GM21529 (cell line): ENCODE data around the gene LINC00305.

Source experiments
- ATAC-seq: cut with Tn5 transposase; IDR thresholded peaks from one replicate; pipeline ENCODE4 v1.9.1; 2021; ENCODE audit not compliant: unreplicated experiment

Gene LINC00305

DNA sequence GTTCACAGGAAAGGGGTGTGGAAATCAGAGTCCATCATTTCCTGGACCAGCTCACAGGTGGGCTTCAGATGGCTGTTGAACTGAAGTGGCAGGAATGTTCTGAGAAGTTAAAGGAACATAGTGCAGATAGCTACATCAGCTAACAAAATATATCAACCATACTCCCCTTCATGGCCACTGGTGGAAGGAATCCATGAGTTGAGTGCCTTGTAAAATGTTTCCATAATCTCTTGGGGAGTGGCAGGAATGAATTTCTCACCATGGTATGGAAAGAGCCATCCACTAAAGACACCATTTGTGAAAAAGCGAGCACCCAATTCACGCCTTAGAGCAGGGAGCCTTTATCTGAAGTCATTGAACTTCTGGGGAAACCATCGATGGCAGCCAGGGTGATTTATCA, at the start of gene LINC00305:
Gene LINC00305, minus strand, starts transcription at position 101 of the 400 bp plus-strand sequence.
- no peak for ATAC-seq

DNA sequence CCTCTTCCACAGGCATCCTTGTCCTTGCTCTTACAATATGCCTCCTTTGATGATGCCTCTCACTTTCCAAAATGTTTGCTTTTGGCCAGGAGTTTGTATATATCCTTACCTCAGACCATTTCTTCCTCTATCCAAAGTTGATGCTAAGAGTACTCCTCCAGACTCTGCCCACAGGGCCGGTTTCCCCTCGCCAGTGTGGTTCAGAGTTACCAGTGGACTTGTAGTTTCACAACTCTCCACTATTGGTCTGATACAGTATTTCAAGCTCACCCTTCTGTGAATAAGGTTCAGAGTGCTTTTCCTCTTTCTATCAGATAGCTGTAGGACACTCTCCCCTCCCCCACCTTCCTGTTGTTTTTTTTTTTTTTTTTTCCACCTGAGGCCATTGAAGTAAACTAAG, 42.2 kb upstream of the LINC00305 start:
- ATAC-seq = no peak

DNA sequence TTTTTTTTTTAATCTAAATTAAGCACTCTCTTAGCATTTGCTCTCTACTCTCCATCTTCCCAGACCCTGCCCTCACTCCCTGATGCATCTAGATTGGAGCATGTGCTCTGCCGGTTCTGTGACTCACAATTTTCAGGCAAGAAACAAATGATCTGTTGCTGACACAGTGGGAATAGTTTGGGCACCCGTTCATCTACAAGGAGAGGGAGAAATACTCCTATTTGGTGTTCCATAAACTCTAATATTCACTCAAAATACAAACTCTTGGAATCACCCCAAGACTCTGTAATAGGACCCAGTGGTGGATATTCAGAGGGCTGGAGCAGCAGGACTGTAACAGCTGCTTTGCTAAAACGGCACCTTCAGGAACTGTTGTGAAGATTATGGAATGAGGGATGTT, 37.1 kb upstream of the LINC00305 start:
- ATAC-seq = no peak

DNA sequence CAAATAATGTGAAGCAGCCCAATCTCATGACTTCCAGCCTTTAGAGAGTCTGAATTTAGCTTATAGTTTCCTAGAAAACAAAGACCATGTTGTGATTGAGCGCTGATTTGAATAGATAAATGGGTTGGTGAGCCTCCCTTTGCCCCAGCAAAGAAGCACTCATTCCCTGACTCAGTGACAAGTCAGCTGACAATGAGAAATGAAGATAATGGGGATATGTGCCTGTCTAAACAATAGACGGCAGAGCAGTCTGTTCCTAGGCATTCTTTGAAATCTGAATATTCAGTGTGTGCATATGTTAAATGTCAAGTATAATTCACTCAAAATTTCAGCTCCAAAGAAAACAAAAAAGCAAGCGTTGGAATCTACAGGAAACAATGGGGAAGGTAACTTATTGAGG, 34.8 kb upstream of the LINC00305 start:
- no peak for ATAC-seq

DNA sequence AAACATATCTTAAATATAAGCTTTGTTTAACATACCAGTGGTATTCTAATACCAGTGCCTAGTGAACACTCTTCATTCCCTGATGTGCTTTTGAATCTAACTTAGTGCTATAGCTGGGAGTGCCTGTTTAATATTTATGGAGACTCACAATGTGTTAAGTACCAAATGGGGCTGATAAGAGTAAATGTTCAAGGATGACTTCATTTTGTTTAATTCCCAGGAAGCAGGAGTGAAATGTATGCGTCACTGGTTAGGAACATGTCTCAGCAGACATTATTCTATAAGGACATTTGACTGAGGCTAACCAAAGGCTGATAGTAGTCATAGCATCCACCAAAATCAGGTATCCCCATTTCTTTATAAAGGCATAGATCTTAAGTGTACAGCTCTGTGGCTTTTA, 31.7 kb upstream of the LINC00305 start:
- no peak for ATAC-seq

DNA sequence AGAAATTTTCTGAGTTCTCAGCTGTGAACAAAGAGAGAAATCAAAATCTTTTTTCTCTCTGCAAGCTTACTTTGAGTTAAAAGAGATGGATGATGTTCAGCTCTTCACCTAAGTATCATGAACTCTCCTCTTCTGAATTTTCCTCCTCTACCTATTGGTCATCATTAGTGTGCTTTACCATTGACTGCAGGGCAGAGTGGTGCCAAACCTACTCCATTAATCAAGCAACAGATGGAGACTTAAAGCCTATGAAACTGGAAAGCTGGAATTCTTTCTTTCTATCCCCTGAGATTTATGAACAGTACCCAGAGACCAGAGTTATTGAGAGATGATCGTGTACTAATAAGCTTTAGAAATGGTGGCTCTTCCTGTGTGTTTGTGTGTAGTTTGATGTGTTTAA, 31.3 kb upstream of the LINC00305 start:
- ATAC-seq = no peak

DNA sequence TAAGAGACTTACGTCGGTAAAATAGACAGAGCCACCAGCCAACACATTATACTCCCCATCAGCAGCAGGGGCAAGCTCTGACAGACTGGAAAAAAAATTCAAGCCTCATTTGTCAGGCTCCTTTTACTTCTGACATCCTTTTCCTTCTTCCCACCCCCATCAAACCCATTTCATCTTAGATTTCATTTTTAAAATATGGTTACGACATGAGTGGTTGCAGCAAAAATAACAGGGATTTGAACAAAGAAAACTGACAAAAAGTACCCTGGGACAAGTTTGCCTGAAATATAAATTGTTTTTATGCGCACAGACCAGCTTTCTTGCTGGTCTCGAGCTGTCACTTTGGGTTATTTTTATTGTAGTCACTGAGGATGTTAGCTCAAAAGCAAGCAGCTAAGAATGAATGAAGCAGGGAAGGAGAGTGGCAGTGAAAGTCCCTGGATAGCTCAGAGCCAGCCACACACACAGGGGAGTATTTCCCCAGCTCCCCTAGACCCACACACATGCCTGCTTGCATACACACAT, 30.7 kb upstream of the LINC00305 start:
- ATAC-seq = no peak

DNA sequence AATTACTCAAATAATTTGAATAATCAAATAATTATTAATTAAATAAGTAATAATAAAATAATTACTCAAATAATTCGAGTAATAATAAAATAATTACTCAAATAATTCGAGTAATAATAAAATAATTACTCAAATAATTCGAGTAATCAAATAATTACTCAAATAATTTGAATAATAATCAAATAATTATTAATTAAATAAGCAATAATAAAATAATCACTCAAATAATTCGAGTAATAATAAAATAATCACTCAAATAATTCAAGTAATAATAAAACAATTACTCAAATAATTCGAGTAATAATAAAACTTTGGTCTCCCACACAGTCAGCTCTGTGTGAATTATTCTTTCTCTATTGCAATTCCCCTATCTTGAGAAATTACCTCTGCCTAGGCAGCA, 30.0 kb upstream of the LINC00305 start:
- ATAC-seq = no peak

DNA sequence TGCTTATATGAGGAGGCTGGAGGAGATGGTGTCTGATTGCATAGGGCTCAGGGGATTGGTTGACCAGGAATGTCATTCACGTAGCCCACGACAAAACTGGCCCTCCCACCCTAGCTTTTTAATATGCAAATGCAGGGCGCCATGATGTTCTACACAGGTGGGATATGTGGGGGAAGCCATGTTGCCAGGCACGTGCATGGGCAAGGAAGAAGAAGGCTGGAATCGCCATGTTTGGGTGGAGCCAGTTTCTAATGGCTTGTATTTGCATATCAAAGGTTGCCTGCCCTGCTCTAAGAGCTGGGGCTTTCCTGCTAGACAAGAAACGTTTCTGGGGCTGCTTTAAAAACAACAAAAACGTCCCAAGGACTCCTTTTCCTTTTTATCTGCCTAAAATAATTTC, 26.5 kb upstream of the LINC00305 start:
- no peak for ATAC-seq

DNA sequence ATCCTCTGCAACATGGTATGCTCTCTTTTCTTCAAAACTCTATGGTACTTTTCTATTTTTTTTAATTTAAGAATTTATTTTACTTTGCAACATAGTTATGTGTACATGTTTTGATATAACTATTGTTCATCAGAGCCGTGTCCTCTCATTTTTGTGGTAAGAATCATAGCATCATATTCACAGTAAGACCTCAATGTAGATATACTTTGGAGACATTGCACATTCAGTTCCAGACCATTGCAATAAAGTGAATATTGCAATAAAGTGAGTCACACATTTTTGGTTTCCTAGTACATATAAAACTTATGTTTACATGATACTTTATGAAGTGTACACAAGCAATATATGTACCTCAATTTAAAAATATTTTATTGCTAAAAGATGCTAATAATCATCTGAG, 22.7 kb upstream of the LINC00305 start:
- ATAC-seq = no peak

DNA sequence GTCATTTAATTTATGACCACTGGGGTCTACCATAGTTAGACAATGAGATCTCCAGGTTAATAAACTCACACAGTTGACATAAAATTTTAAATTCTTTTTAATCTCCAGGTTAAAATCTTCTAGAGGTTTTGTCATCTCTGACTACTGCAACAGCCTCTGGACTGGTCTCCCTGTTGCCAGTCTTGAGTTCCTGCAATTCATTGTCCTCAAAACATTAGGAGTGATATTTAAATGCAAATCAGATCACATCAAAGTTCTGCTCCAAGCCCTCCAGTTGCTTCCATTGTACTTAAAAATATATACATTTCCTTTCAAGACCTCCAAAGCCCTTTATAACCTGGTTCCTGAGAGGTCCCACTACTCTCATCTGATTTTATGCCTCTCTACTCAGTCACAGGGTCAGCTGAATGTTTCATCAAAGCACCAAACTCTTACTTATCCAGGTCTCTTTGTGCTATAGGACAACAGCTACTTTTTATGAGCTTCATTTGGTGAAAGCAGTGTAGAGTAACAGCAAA, 18.6 kb upstream of the LINC00305 start:
- no peak for ATAC-seq

DNA sequence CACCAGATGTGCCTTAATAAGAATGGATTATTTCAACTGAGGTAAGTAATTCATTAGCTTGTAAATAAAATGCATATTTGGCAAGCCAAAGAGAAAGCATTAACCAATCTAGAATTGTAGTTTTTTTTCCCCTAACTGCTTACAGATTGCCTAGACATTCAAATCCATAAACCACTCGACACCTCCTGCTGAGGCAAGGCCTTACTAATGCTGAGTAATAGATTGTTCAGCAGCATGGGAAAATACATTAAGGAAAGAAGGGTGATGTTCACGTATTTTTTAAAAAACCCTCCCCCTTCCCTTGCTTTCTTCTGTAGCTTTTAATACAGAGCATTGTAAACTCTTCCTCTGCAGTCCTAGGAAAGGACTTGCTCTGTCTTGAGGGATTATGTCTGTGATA, 17.0 kb upstream of the LINC00305 start:
- ATAC-seq = no peak

DNA sequence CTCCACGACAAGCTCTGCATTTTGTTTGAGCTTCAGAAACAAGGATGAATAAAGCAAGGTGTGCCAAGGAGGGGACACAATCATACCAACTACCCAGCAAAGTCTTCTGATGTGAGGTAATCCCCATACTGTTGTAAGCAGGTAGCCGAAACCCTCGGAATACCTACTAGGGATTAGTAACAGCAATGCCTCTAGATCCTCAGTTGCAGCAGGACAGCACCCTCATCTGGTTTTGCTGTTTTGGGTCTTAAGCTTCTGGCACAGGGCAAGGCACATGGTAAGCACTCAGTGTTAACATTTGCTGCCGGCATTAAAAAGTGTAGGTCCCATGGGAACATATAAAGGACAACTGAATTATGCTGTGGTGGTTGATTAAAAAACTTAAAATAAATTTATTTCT, 16.0 kb upstream of the LINC00305 start:
- ATAC-seq = no peak

DNA sequence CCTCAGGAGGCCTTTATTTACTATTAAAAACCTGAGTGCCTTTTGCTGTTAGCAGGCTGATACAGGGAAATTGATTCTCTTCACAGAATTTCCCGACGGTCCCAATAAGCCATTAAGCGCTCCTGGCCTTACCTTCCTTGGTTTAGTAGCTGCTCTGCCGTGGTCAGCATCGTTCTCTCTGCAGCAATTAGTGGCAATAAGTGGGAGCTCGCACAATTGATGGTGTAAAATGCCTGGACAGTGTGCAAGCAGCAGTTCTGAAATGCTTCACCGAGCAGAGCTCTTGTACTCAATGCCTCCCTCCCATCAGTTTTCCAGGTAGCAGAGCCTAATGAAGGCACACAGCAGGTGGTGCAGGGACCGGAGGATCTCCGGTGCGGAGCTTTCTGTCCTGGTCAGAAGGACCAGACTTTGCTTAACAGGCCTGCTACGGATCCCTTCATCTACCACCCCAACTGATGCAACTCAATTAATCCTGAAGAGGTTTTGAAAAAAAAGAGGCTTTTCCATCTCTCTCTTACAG, 1.1 kb upstream of the LINC00305 start:
- no peak for ATAC-seq

DNA sequence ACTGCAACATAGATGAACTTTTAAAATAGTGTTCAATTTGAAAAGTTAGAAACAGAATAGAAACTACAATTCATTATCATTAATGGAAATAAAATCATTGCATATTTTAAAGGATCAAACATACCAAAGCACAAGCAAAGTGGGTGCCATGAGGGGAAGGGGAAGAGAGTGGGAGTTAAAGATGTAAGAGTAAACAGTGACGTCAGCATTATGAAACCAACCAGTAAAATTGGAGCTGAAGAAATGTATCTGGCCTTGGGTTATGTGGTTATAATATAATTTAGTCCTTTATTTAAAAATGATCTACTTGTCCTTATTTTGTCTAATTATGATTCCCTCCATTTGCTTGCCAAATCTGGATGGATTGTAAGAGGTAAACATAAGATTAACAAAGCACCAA, 6.0 kb downstream of the LINC00305 start:
- ATAC-seq = no peak

DNA sequence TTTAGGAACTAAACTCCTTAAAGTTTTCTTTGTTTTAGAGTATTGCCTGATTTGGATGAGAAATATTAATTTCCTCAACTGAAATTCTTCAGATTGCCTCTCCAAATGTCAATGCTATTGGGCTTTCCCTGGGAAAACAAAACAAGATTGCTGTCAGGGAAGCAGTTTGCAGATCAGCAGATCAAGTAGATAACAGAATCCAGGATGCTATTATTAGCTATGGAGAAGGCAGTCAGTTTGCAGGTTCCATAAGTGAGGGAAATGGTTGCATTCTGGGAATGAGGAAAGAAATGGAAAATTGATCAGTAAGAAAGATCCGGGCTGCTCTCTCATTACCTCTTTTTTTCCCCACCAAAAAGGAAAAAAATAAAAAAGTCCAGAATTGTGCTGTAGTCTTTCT, 11.0 kb downstream of the LINC00305 start:
- ATAC-seq = no peak

DNA sequence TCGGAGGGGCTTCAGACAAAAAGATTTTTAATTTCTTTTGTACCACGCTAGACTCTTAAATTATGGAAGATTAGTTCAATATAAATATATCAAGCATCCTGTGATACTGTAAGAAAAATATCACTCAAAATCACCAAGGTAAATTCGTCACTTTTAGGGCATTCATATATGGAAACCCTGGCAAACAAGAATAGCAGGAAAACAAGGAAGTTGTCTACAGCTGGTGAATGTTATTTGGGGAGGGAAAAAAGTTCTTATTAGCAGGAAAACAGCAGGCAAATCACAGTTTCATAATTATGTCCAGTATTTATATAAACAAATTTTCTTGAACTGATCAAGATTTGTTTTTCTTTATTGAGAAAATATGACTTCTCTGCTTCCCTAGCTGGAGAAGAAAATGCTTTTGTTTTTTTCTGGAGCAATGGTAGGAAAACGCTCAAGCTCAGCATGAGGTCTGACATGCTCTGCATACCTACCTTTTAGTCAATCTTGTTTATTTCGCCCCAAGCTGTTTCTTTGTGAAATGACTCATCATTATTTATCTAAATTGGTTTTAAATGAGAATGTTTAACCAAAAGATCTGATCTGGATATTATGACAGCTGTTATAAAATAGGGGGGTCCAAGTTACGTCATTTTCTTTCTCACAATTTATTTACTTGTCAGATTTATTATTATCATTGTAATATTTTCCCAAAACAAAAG, 14.7 kb downstream of the LINC00305 start:
- ATAC-seq = no peak

DNA sequence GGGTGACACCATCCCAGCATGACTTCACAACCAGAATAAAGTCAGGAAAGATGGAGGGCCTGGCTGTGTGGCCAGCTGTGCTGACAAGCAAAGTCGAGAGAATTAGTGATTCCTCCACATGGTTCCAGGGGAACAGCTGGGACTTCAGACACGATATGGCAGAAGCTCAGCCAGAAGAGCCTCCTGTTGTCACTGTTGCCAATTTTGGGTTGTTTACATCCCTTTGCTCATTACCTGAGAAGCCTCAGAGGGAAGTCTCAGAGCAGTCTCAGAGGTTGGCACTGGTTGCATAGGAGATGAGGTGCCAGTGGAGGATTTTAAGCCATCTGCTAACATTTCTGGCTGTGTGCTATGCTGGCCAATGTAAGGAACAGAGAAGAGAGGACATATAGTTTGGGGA, 16.0 kb downstream of the LINC00305 start:
- ATAC-seq = no peak

DNA sequence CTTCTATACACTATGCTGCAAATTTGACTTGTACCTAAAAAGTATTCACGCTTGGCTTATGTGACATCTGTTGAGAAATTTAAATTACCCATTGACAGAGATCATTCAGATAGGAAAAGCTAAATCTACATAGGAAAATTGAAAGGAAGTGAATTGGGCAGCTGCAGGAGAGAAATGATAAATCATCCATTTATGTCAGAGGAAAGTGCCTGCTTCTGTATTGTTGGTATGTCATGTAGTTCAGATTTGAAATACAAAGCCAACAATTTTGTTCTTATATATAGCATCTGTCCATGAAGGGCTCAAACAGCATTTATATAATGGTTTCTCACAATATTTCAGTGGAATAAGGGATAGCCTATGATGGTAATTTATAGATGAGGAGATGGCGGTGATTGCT, 17.6 kb downstream of the LINC00305 start:
- ATAC-seq = no peak

DNA sequence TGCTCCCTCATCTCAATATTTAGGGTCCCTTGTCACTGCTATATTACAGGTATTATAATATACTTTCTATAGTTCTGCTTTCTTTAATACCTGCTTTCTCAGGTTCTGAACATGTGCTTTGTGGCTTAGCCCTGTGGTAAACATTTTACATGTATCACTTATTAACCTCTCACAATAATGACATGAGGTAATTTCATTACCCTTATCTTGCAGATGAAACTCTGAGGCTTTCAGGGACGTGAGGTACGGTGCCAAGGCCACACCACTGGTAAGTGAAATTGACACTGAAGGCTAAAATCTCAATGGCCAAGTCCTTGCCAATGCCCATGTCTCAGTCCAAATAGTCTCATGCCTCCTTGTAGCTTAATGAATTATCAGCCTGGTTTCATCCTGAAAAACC, 21.7 kb downstream of the LINC00305 start:
- ATAC-seq = no peak

DNA sequence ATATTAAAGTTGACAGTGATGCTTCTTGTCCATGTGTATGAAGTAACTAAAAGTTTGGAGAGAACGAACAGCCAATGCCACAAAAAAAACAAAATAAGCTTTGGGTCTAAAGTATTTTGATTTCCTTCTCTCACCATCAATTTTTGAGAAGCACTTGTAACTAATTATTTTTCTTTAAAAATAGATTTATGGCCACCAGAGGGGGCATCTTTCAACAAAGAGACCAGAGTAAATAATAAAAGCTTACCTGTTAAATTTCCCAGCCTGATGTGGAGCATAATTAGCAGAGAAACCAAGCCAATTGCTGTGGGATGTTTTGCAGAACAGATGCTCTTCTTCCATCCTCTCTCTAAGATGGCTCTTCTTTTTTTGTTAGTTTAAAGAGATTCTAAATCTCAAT, 29.0 kb downstream of the LINC00305 start:
- ATAC-seq = no peak

DNA sequence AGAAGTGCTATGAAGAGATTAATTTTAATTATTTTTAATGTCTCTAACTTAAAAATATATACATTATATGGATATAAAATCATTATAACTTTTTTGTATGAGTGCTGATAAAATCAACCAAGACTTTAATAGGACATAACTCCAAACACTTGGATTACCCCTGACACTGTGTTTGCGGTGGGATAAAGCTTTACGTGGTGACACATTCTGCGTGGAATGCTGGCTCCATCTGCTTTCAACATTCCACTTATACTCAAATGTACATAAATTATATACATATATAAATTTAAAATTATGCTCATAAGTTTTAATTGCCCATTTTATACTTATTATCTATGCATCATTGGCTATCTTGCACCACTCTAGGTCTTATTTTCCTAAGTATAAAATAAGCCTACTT, 30.5 kb downstream of the LINC00305 start:
- ATAC-seq = no peak
